ENCODE measurements around the gene APOL5.

DNA sequence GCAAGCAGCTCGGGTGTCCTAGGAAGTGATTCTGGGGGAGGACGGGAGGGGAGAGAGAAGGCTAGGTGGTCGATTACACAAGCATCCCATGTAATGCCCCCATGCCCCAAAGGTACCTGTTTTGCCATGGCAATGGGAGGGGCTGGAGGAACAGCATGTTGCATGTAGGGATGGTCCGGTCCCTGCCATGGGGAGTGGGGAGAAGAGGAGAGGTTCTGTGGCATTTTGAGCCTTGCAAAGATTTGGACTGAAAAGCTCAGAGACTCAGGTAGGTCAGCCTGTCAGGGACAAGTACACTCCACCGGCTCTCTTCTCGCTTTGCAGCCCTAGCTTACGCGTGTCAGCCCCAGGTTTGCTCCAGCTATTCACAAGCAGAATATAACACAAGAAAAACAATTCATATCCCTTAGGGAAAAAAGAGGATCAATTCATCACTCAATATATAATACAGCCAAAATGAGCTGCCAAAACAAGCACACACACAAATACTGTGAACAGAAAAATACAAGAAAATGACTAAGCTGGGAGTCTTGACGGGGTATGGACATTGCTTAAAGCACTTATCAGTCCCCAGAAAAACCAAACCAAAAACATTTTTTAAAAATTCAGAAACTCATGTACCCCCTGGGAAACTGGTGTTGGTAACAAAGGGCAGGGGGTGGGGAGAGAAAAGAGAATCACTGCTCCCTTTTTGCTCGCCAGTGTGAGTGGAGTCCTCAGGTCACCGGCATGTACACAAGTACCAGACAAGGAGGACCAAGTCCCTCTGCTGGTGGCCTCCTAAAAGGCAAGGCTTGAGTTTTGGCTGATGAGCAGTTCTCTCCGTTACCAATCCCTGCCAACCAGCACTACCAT lies 21.6 kb downstream of the APOL5 start:
- TF ChIP-seq CTCF (IDR thresholded peaks at IDR 0.05) = peak in 8 of 12 donors; percentile 20 to 41 (median 31)
- no peak for TF ChIP-seq POLR2A (IDR thresholded peaks at IDR 0.05)
